ENCODE measurements around the gene LMO7. TPM values are rescaled to one million over a fixed set of nuclear protein-coding genes. Genes with fewer than 3 reads are reported as not detected.

The LMO7 gene
- total RNA-seq, 2 experiments from 2014 or later: 21.4 to 25.4 TPM

- Histone ChIP-seq H4K20me1 (ENCODE audit: insufficient read depth, low read length) (no peaks in the 10 kb centered on the region), H3K9me2 (ENCODE audit: insufficient read depth, low read length) (no peaks in the 10 kb centered on the region), H3K79me2 (ENCODE audit: insufficient read depth, low read depth, low read length) (no peaks in the 10 kb centered on the region), H3K4me1 (ENCODE audit: insufficient read depth, low read length, poor library complexity, severe bottlenecking) (no peaks in the 10 kb centered on the region), H3K9me3 (ENCODE audit: low read length) (no peaks in the 10 kb centered on the region), H3K4me2 (ENCODE audit: low read length) (no peak overlapping the region), H3K27ac (ENCODE audit: low read depth, low read length, poor library complexity, severe bottlenecking) (no peak overlapping the region), H3K4me3 (ENCODE audit: low read depth, low read length, poor library complexity, severe bottlenecking) (no peak overlapping the region), H2AFZ (ENCODE audit: low read length) (no peak overlapping the region), H3K36me3 (ENCODE audit: insufficient read depth, low read length) (peaks cover 3% of the 10 kb centered on the region; the same call in 1 of the 2 replicates)
- DNase-seq (ENCODE audit: low spot score): no peak
- no peak for TF ChIP-seq CTCF (conservative IDR thresholded peaks at IDR 0.05; ENCODE audit: low read length)
- TF ChIP-seq EZH2phosphoT487 (IDR thresholded peaks at IDR 0.05; ENCODE audit: borderline replicate concordance, low read depth, low read length): no peak
- intact Hi-C loops (cut with micrococcal nuclease; ENCODE audit: unreplicated experiment): no loop called here
- BruUV-seq (replicated peaks): no TSS peak
- POLR2A ChIA-PET: interaction anchor here (0.6 to 1.4 kb wide), 3 partner anchors 12 to 51 kb away, joined by 4 read pairs; partner anchors contain the start of gene LMO7
- CTCF ChIA-PET (ENCODE audit: unreplicated experiment): no interaction called here
Observed at GRCh38 chr13:75621147-75621546, 15.0 kb upstream of the LMO7 start.

GRCh38 chr13:75628801-75629200 is 7.3 kb upstream of the LMO7 start:
- TF ChIP-seq EZH2phosphoT487 (IDR thresholded peaks at IDR 0.05; ENCODE audit: borderline replicate concordance, low read depth, low read length) (no peak), CTCF (conservative IDR thresholded peaks at IDR 0.05; ENCODE audit: low read length) (no peak)
- intact Hi-C loops (cut with micrococcal nuclease; ENCODE audit: unreplicated experiment): no loop called here
- H3K79me2 ChIP-seq (ENCODE audit: insufficient read depth, low read depth, low read length): no peaks in the 10 kb centered on the region

GRCh38 chr13:75633285-75633684 is 2.8 kb upstream of the LMO7 start:
- Histone ChIP-seq H3K9me3 (ENCODE audit: low read length) (no peaks in the 10 kb centered on the region), H3K4me2 (ENCODE audit: low read length) (no peak overlapping the region), H3K36me3 (ENCODE audit: insufficient read depth, low read length) (no peaks in the 10 kb centered on the region), H3K9me2 (ENCODE audit: insufficient read depth, low read length) (no peaks in the 10 kb centered on the region), H3K4me1 (ENCODE audit: insufficient read depth, low read length, poor library complexity, severe bottlenecking) (peaks cover 23% of the 10 kb centered on the region), H3K4me3 (ENCODE audit: low read depth, low read length, poor library complexity, severe bottlenecking) (no peak overlapping the region), H3K79me2 (ENCODE audit: insufficient read depth, low read depth, low read length) (no peaks in the 10 kb centered on the region), H3K27ac (ENCODE audit: low read depth, low read length, poor library complexity, severe bottlenecking) (no peak overlapping the region), H4K20me1 (ENCODE audit: insufficient read depth, low read length) (no peaks in the 10 kb centered on the region; the same call in 1 of the 2 replicates), H2AFZ (ENCODE audit: low read length) (no peak overlapping the region)
- BruUV-seq (replicated peaks): no TSS peak
- ChIA-PET POLR2A (interaction anchor here (0.6 to 1.0 kb wide), 3 partner anchors 14 to 717 kb away, joined by 3 to 5 read pairs (median 3); no protein-coding TSS in a partner anchor), CTCF (ENCODE audit: unreplicated experiment) (no interaction called here)
- TF ChIP-seq EZH2phosphoT487 (IDR thresholded peaks at IDR 0.05; ENCODE audit: borderline replicate concordance, low read depth, low read length): no peak
- TF ChIP-seq CTCF (conservative IDR thresholded peaks at IDR 0.05; ENCODE audit: low read length): no peak
- intact Hi-C loops (cut with micrococcal nuclease; ENCODE audit: unreplicated experiment): no loop called here
- no peak for DNase-seq (ENCODE audit: low spot score)

More at GRCh38 chr13:75628801-75629200, 7.3 kb upstream of the LMO7 start:
- Histone ChIP-seq H3K9me2 (ENCODE audit: insufficient read depth, low read length) (no peaks in the 10 kb centered on the region), H3K4me2 (ENCODE audit: low read length) (no peak overlapping the region), H3K36me3 (ENCODE audit: insufficient read depth, low read length) (0 out of 2 replicates have a peak, but pooled peaks cover 2% of the 10 kb centered on the region), H3K4me1 (ENCODE audit: insufficient read depth, low read length, poor library complexity, severe bottlenecking) (no peaks in the 10 kb centered on the region), H2AFZ (ENCODE audit: low read length) (no peak overlapping the region), H3K27ac (ENCODE audit: low read depth, low read length, poor library complexity, severe bottlenecking) (no peak overlapping the region), H4K20me1 (ENCODE audit: insufficient read depth, low read length) (no peaks in the 10 kb centered on the region), H3K4me3 (ENCODE audit: low read depth, low read length, poor library complexity, severe bottlenecking) (no peak overlapping the region), H3K9me3 (ENCODE audit: low read length) (no peaks in the 10 kb centered on the region)
- CTCF ChIA-PET (ENCODE audit: unreplicated experiment): no interaction called here
- no TSS peak for BruUV-seq (replicated peaks)
- DNase-seq (ENCODE audit: low spot score): no peak
- POLR2A ChIA-PET: no interaction called here

Measured in OCI-LY7 (cell line).